GM03348 (cell line): ENCODE results near the gene SNRNP70.

Source experiments
- DNase-seq: peaks from one replicate; pipeline ENCODE4 v3.0.0; 2012; ENCODE audit warnings: low spot score

The SNRNP70 gene

GRCh38 chr19:49101160-49101559 lies 15.9 kb downstream of the SNRNP70 start:
- no peak for DNase-seq

DNA sequence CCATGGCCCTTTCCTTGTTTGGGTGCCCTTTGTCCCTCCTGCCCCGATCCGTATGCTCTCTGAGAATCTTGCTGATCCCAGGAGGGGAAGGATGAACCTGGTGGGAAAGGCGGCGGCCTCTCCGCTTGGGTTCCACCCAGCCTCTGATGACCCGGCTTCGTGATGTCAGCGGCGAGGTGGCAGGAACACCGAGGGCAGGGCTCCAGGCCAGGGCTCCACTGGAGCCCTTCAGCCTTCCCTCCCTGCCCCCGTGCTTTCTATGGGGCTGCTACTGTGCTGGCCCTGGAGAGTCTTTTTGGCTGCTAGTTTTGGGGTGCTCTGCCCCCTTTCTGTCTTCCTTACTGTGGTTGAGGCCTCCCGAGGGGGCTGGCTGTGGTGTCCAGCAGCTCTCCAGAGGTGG lies 17.1 kb downstream of the SNRNP70 start:
- no peak for DNase-seq

- DNase-seq, result no peak
These were observed 18.3 kb downstream of the SNRNP70 start for GRCh38 chr19:49103331-49104085.

GRCh38 chr19:49104229-49104864 lies 19.1 kb downstream of the SNRNP70 start:
- no peak for DNase-seq

DNA sequence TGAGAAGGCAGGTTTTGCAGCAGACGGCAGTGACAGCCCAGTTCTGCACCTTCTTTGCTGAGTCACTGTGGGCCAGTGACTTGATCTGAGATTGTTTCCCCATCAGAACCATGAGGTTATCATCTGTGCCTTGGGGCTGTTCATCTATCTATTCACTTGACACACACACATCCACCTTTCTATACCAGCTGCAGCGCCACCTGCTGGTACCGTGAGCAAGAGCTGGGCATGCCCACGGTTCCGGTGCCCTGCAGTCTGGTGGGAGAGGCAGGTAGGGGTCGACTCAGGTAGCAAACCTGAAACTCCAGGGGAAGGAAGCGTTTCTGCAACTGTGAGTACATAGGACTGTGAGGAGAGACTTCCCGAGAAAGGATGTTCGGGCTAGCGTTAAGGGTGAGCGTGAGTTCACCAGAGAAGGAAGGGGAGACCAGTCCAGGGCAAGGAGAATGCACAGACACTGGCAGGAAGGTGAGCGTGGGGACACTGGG lies 21.4 kb downstream of the SNRNP70 start:
- DNase-seq, result peak; percentile 52

GRCh38 chr19:49107625-49108459 lies 22.6 kb downstream of the SNRNP70 start:
- DNase-seq, result no peak

- DNase-seq, result no peak
These were observed 23.8 kb downstream of the SNRNP70 start for GRCh38 chr19:49109051-49109450.

- DNase-seq, result no peak
These were observed 24.4 kb downstream of the SNRNP70 start for GRCh38 chr19:49109569-49110233.

DNA sequence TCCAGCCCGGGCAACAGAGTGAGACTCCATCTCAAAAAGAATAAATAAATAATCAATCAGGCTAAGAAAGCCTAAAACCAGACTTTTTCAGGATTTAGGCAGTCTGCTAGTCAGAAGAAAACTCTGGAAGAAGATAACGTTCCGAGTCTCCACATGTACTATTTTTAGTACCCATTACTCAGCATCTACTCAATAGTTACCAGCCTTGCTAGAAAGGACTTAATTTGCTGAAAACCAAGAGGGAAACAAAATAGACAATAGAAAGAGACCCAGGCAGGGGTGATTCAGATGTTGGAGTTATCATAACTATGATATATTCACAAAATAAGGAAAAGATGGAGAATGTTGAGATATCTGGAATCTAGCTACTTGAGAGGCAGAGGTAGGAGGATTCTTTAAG lies 25.3 kb downstream of the SNRNP70 start:
- peak; percentile 37 for DNase-seq

- no peak for DNase-seq
These were observed 26.2 kb downstream of the SNRNP70 start for GRCh38 chr19:49111218-49111998.

DNA sequence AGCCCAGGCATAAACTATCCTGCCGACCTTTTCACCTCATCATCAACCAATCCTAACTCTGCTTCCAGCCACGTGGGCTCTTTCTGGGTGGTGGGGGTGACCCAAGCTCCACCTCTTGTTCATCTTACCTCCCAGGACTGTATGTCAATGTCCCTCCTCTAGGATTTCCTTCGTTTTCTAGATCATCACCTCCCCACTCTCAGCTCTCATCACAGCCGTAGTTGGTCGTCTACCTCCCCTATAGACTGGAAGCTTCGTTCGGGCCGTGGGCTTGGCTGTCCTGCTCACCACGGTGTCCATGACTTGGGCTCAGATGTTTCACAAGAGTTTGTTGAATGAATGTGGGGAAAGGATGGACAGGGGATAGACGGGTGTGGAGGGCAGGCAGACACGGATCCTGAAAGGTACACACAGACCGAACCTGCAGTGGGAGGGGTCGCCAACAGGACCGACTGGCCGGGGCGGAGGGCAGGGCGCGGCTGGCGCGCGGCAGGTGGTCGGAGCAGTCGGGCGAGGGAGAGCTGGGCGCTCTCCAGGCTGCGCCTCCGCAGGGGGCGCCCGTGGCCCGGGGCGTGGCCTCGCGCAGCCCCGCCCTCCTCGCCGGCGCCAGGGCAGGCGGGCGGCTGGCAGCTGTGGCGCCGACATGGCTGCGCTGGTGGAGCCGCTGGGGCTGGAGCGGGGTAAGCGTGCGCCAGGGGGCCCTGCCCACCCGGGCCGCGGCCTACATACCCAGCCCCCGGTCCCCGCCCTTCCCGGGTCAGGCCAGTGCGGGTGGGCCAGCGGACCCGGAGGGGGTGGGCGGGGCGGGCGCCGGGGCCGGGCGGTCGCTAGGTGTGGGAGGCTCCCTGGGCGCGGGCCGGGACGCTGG lies 28.7 kb downstream of the SNRNP70 start, which contains the start of gene LIN7B:
Gene LIN7B (plus strand): TSS at position 609 of the 868 bp plus-strand sequence. CDS start 35 bp downstream, at position 644.
- peak; percentile 94 for DNase-seq

GRCh38 chr19:49114630-49115363 lies 29.5 kb downstream of the SNRNP70 start:
- DNase-seq, result peak; percentile 72

DNA sequence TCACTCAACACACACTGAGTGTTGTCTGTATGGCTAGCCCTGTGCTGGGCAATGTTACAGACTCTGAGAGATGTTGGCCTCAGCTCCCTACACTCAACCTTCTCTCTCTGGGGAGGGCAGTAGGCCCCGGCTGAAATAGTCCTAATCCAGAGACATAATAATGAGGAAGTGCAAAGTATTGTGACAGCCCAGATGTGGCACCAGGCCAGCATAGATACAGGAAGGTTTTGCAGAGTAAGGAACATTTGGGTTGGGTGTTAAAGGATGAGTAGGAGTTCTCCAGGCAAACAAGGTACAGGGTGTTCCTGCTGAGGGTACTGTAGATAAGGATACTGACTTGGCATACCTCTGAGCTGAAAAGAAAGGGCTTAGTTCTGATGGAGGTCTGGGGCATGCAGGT lies 31.3 kb downstream of the SNRNP70 start:
- DNase-seq, result no peak

GRCh38 chr19:49117677-49118564 lies 32.7 kb downstream of the SNRNP70 start:
- no peak for DNase-seq

DNA sequence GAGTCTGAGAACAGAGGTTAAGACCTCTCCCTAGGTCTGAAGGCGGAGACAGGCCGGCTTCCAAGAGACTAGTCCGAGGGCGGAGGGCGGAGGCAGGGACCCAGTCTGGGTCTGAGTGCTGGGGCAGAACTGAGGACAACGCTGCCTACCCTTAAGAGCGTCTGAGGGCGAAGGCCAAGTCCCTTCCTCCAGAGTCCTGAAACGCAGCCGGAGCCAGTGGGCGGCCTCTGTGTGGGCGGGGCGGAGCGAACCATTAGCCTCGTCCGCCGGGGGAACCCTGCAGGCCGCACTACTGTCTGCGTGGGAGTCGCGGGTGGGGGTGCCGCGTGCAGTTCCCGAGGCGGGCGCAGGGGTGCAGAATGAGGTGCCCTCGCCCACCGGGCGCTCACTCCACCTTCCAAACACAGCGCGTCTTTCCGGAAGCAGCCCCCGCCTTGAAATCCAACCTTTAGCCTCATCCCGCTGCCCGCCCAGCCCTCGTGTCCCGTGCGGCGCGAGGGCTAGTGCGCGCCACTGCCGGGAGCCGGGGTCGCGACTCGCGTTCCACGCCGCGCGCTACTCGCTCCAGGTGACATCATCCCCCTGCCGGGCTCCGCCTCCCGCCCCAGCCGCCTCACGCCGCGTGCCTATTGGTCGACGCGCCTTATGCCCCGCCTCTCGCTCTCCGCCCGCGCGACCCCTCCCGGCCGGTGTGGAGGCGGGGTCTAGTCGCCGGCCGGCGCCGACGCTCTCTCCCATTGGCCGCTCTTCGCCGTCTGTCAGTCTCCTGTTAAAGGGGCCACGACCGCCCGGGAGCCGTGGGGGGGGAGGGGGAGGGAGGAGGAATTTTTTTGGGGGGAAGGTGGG lies 33.5 kb downstream of the SNRNP70 start, which contains the start of gene C19orf73:
Gene C19orf73 (minus strand): TSS at position 579 of the 846 bp plus-strand sequence. CDS start 121 bp downstream, at position 458.
- peak; percentile 100 for DNase-seq

DNA sequence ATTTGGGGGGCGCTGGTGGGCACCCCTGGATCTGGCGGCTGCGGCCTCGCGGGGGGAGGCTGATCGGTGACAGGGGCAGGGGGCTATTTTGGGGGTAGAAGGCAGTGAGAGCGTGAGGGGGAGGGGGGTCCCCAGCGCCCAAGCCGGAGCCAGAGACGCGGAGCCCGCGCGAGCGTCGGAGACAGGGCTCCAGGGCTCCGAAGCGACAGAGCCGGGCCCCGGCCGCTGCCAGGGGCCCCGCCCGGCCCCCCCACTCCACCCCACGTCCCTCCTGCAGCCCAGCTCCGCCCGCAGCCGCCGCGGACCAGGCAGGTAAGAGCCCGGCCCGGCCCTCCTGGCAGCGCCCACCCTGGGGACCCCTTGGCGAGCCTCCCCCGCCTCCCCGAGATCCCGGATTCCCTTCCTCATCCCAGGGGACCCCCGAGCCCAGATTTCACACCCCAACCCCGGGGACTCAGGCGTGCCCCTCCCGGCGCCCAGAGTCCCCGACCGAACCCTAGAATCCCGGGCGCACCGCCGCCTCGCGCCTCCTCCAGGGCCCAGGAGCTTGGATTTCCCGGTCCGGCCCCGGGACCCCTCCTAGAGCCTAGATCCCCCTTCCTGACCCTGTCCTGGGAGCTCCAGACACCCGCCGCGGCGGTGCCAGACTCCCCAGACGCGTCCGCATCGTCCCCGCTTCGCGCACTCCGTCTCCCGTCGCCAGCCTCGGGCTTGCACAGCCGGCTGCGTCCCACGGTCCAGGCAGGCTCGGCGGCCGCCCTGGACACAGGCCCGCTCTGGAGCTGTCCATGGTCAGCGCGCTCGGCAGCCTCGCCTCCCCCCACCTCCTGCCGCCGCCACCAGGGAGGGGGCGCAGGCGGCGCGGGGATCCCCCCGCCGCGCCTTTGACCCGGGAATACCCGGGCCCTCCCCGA lies 34.4 kb downstream of the SNRNP70 start, which contains the start of gene PPFIA3:
Gene PPFIA3 (plus strand): TSS at position 134 of the 914 bp plus-strand sequence. CDS start 8,330 bp downstream, outside the sequence.
- peak; percentile 85 for DNase-seq
